ENCODE results near the gene TLK1.
"Not testable (repeated sequence)": the region's sequence is repeated elsewhere in the genome, so short reads cannot be mapped to it uniquely, and the experiment has no call there.

The TLK1 gene

GRCh38 chr2:171095014-171095582 is 65.6 kb downstream of the TLK1 start:
- FAIRE-seq (peak; percentile 11), DNase-seq (ENCODE audit: insufficient read length, low spot score) (no peak)
- TF ChIP-seq POLR2A (IDR thresholded peaks at IDR 0.05; ENCODE audit: low read depth, low read length): no peak

GRCh38 chr2:171091517-171091916 is 69.2 kb downstream of the TLK1 start:
- not testable (repeated sequence) for FAIRE-seq; DNase-seq (ENCODE audit: insufficient read length, low spot score)

- no peak for TF ChIP-seq POLR2A (IDR thresholded peaks at IDR 0.05; ENCODE audit: low read depth, low read length)
- DNase-seq (ENCODE audit: insufficient read length, low spot score) (no peak), FAIRE-seq (no peak)
These were observed 71.2 kb downstream of the TLK1 start for GRCh38 chr2:171089489-171089888.

GRCh38 chr2:171088057-171088834 is 72.4 kb downstream of the TLK1 start:
- no peak for DNase-seq (ENCODE audit: insufficient read length, low spot score)
- TF ChIP-seq POLR2A (IDR thresholded peaks at IDR 0.05; ENCODE audit: low read depth, low read length): no peak
- no peak for FAIRE-seq

GRCh38 chr2:171087547-171087946 is 73.1 kb downstream of the TLK1 start:
- no peak for TF ChIP-seq POLR2A (IDR thresholded peaks at IDR 0.05; ENCODE audit: low read depth, low read length)
- no peak for DNase-seq (ENCODE audit: insufficient read length, low spot score)
- peak; percentile 6 for FAIRE-seq

- no peak for TF ChIP-seq POLR2A (IDR thresholded peaks at IDR 0.05; ENCODE audit: low read depth, low read length)
- DNase-seq (ENCODE audit: insufficient read length, low spot score) (peak; percentile 10), FAIRE-seq (peak; percentile 94)
These were observed 74.1 kb downstream of the TLK1 start for GRCh38 chr2:171086352-171087290.

- DNase-seq (ENCODE audit: insufficient read length, low spot score): no peak
- no peak for TF ChIP-seq POLR2A (IDR thresholded peaks at IDR 0.05; ENCODE audit: low read depth, low read length)
- no peak for FAIRE-seq
These were observed 76.6 kb downstream of the TLK1 start for GRCh38 chr2:171084128-171084527.

GRCh38 chr2:171083451-171083850 is 77.2 kb downstream of the TLK1 start:
- no peak for TF ChIP-seq POLR2A (IDR thresholded peaks at IDR 0.05; ENCODE audit: low read depth, low read length)
- no peak for DNase-seq (ENCODE audit: insufficient read length, low spot score)
- FAIRE-seq: peak; percentile 38

GRCh38 chr2:171081649-171082111 is 79.0 kb downstream of the TLK1 start:
- no peak for TF ChIP-seq POLR2A (IDR thresholded peaks at IDR 0.05; ENCODE audit: low read depth, low read length)
- FAIRE-seq (no peak), DNase-seq (ENCODE audit: insufficient read length, low spot score) (no peak)

- DNase-seq (ENCODE audit: insufficient read length, low spot score) (no peak), FAIRE-seq (no peak)
- TF ChIP-seq POLR2A (IDR thresholded peaks at IDR 0.05; ENCODE audit: low read depth, low read length): no peak
These were observed 80.1 kb downstream of the TLK1 start for GRCh38 chr2:171080607-171081006.

- DNase-seq (ENCODE audit: insufficient read length, low spot score); FAIRE-seq: not testable (repeated sequence)
These were observed 84.3 kb downstream of the TLK1 start for GRCh38 chr2:171076422-171076821.

- FAIRE-seq: no peak
- DNase-seq (ENCODE audit: insufficient read length, low spot score): no peak
- no peak for TF ChIP-seq POLR2A (IDR thresholded peaks at IDR 0.05; ENCODE audit: low read depth, low read length)
These were observed 88.5 kb downstream of the TLK1 start for GRCh38 chr2:171072164-171072563.

- no peak for TF ChIP-seq POLR2A (IDR thresholded peaks at IDR 0.05; ENCODE audit: low read depth, low read length)
- FAIRE-seq: peak; percentile 66
- DNase-seq (ENCODE audit: insufficient read length, low spot score): no peak
These were observed 91.3 kb downstream of the TLK1 start for GRCh38 chr2:171069286-171069956.

- FAIRE-seq (no peak), DNase-seq (ENCODE audit: insufficient read length, low spot score) (no peak)
- TF ChIP-seq POLR2A (IDR thresholded peaks at IDR 0.05; ENCODE audit: low read depth, low read length): no peak
These were observed 94.6 kb downstream of the TLK1 start for GRCh38 chr2:171066110-171066509.
